ENCODE measurements around the gene TECR. TPM values are rescaled to one million over a fixed set of nuclear protein-coding genes. Genes with fewer than 3 reads are reported as not detected.

TECR gene
- polyA plus RNA-seq, 3 donors: 59.8 to 79.6 (median 76.7) TPM

- TF ChIP-seq, protein P1, sequence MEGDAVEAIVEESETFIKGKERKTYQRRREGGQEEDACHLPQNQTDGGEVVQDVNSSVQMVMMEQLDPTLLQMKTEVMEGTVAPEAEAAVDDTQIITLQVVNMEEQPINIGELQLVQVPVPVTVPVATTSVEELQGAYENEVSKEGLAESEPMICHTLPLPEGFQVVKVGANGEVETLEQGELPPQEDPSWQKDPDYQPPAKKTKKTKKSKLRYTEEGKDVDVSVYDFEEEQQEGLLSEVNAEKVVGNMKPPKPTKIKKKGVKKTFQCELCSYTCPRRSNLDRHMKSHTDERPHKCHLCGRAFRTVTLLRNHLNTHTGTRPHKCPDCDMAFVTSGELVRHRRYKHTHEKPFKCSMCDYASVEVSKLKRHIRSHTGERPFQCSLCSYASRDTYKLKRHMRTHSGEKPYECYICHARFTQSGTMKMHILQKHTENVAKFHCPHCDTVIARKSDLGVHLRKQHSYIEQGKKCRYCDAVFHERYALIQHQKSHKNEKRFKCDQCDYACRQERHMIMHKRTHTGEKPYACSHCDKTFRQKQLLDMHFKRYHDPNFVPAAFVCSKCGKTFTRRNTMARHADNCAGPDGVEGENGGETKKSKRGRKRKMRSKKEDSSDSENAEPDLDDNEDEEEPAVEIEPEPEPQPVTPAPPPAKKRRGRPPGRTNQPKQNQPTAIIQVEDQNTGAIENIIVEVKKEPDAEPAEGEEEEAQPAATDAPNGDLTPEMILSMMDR (IDR thresholded peaks at IDR 0.05): no peak
- 95% methylated on average over 2 of the region's 8 CpGs for WGBS (ENCODE audit: insufficient coverage)
- H2AFZ ChIP-seq (ENCODE audit: insufficient read depth, low read depth, low read length, poor library complexity, severe bottlenecking): no peak overlapping the region
- no peaks in the 10 kb centered on the region for H3K9me3 ChIP-seq (replicated peaks in 1 of 2; ENCODE audit: control insufficient read depth in 1 of 2, insufficient read depth in 1 of 2, low read length in 2 of 2)
- Mint-ChIP-seq H3K27me3 (ENCODE audit: low read depth in 3 of 3) (peaks cover 0 to 2% (median 1%) of the 10 kb centered on the region in 3 donors), H3K36me3 (no peaks in the 10 kb centered on the region), H3K27ac (no peak overlapping the region), H3K4me1 (peaks cover 23% of the 10 kb centered on the region), H3K9me3 (no peaks in the 10 kb centered on the region), H3K4me3 (no peak overlapping the region)
- intact Hi-C loops (cut with micrococcal nuclease): loop anchor here (5.0 to 10.0 kb wide), 3 partner anchors 41 to 198 kb away; partner anchors contain the start of gene ADGRE2 (in 1 of the 2)
- peaks cover 18 to 22% of the 10 kb centered on the region in 2 donors for H3K4me1 ChIP-seq (ENCODE audit: control insufficient read depth in 1 of 2, insufficient read depth in 2 of 2, low read length in 2 of 2)
- no peak overlapping the region for H3K4me2 ChIP-seq (replicated peaks; ENCODE audit: extremely low read depth, low read length, poor library complexity, severe bottlenecking)
- H4K20me1 ChIP-seq (ENCODE audit: insufficient read depth, low read length): no peaks in the 10 kb centered on the region
- H3K4me3 ChIP-seq (replicated peaks in 1 of 3; ENCODE audit: low read depth in 2 of 3, low read length in 3 of 3): no peak overlapping the region
- no peak for DNase-seq
- H3K27ac ChIP-seq (ENCODE audit: low read depth in 1 of 2, low read length in 2 of 2): no peak overlapping the region
- peaks cover 7% of the 10 kb centered on the region for H3K79me2 ChIP-seq (ENCODE audit: insufficient read depth, low read length)
- no peaks in the 10 kb centered on the region for H3K36me3 ChIP-seq (replicated peaks in 1 of 2; ENCODE audit: control insufficient read depth in 1 of 2, insufficient read depth in 2 of 2, low read length in 2 of 2)
- H3K9ac ChIP-seq (ENCODE audit: insufficient read depth, low read length, poor library complexity, severe bottlenecking): no peak overlapping the region
- H3K27me3 ChIP-seq (ENCODE audit: control insufficient read depth in 2 of 2, insufficient read depth in 2 of 2, low read length in 2 of 2): no peaks in the 10 kb centered on the region
Measured at GRCh38 chr19:14576363-14576762, 47.0 kb downstream of the TECR start.

- H3K4me2 ChIP-seq (replicated peaks; ENCODE audit: extremely low read depth, low read length, poor library complexity, severe bottlenecking): no peak overlapping the region
- H3K79me2 ChIP-seq (ENCODE audit: insufficient read depth, low read length): no peaks in the 10 kb centered on the region
- no peaks in the 10 kb centered on the region for H3K36me3 ChIP-seq (replicated peaks in 1 of 2; ENCODE audit: control insufficient read depth in 1 of 2, insufficient read depth in 2 of 2, low read length in 2 of 2)
- DNase-seq: no peak
- no peaks in the 10 kb centered on the region for H4K20me1 ChIP-seq (ENCODE audit: insufficient read depth, low read length)
- WGBS (ENCODE audit: insufficient coverage): 63% methylated on average over 3 of the region's 5 CpGs
- TF ChIP-seq, protein P1 (IDR thresholded peaks at IDR 0.05): no peak
- no peak overlapping the region for H3K4me3 Mint-ChIP-seq
- no peak overlapping the region for H3K4me3 ChIP-seq (replicated peaks in 1 of 3; ENCODE audit: low read depth in 2 of 3, low read length in 3 of 3)
- no peak overlapping the region for H3K9ac ChIP-seq (ENCODE audit: insufficient read depth, low read length, poor library complexity, severe bottlenecking)
- no peaks in the 10 kb centered on the region for H3K9me3 ChIP-seq (replicated peaks in 1 of 2; ENCODE audit: control insufficient read depth in 1 of 2, insufficient read depth in 1 of 2, low read length in 2 of 2)
- H3K27me3 ChIP-seq (ENCODE audit: control insufficient read depth in 2 of 2, insufficient read depth in 2 of 2, low read length in 2 of 2): no peaks in the 10 kb centered on the region
- H3K4me1 Mint-ChIP-seq: peaks cover 19% of the 10 kb centered on the region
- intact Hi-C loops (cut with micrococcal nuclease): loop anchor here (5.0 to 10.0 kb wide), 3 partner anchors 40 to 198 kb away; partner anchors contain the start of gene ADGRE2 (in 1 of the 2)
- peaks cover 13 to 14% of the 10 kb centered on the region in 2 donors for H3K4me1 ChIP-seq (ENCODE audit: control insufficient read depth in 1 of 2, insufficient read depth in 2 of 2, low read length in 2 of 2)
- no peaks in the 10 kb centered on the region for H3K36me3 Mint-ChIP-seq
- H3K27ac ChIP-seq (ENCODE audit: low read depth in 1 of 2, low read length in 2 of 2): no peak overlapping the region
- H3K27ac Mint-ChIP-seq: no peak overlapping the region
- no peaks in the 10 kb centered on the region for H3K9me3 Mint-ChIP-seq
- peaks cover 0 to 2% (median 1%) of the 10 kb centered on the region in 3 donors for H3K27me3 Mint-ChIP-seq (ENCODE audit: low read depth in 3 of 3)
- H2AFZ ChIP-seq (ENCODE audit: insufficient read depth, low read depth, low read length, poor library complexity, severe bottlenecking): no peak overlapping the region
Measured at GRCh38 chr19:14577264-14577663, 47.9 kb downstream of the TECR start.

All from CD14-positive monocyte (primary cell).